Mesendoderm (in vitro differentiated cells): Measurements from ENCODE around the gene UNC5B.

ENCODE experiments used
- DNase-seq: peaks from one replicate; pipeline ENCODE4 v3.0.0; 2013
- H2AK5ac ChIP-seq: 2 replicates; pipeline ENCODE4 v1.6.1; 2013; ENCODE audit warnings: low read length, inconsistent platforms
- H2BK120ac ChIP-seq: 2 replicates; pipeline ENCODE4 v1.6.1; 2013; ENCODE audit warnings: low read depth, mild to moderate bottlenecking, low read length, moderate library complexity, mixed read lengths
- H2BK15ac ChIP-seq: replicated peaks from 2 replicates; pipeline ENCODE4 v1.6.1; 2013; ENCODE audit warnings: low read depth, mild to moderate bottlenecking, moderate library complexity
- H2BK5ac ChIP-seq: 2 replicates; pipeline ENCODE4 v1.6.1; 2013; ENCODE audit warnings: low read length, inconsistent platforms
- H3K18ac ChIP-seq: 2 replicates; pipeline ENCODE4 v1.6.1; 2013; ENCODE audit warnings: mild to moderate bottlenecking, low read length, mixed read lengths
- H3K23ac ChIP-seq: one replicate; pipeline ENCODE4 v1.6.1; 2013; ENCODE audit warnings: low read length
- H3K27ac ChIP-seq: 2 replicates; pipeline ENCODE4 v1.5.1; 2013; ENCODE audit warnings: low read depth, mild to moderate bottlenecking, inconsistent platforms, low read length, moderate library complexity
- H3K27me3 ChIP-seq: 2 replicates; pipeline ENCODE4 v1.6.1; 2013; ENCODE audit warnings: low read length, control low read depth, mild to moderate bottlenecking, inconsistent platforms; ENCODE audit not compliant: insufficient read depth, poor library complexity
- H3K36me3 ChIP-seq: 2 replicates; pipeline ENCODE4 v1.6.1; 2013; ENCODE audit warnings: low read length, inconsistent platforms; ENCODE audit not compliant: control insufficient read depth, insufficient read depth
- H3K4ac ChIP-seq: one replicate; pipeline ENCODE4 v1.6.1; 2013; ENCODE audit warnings: low read depth, mild to moderate bottlenecking, low read length, moderate library complexity
- H3K4me1 ChIP-seq: 2 replicates; pipeline ENCODE4 v1.6.1; 2013; ENCODE audit warnings: low read depth, low read length, inconsistent platforms; ENCODE audit not compliant: control insufficient read depth
- H3K4me2 ChIP-seq: 2 replicates; pipeline ENCODE4 v1.6.1; 2013; ENCODE audit warnings: low read length
- H3K4me3 ChIP-seq: 2 replicates; pipeline ENCODE4 v1.5.1; 2013; ENCODE audit warnings: mild to moderate bottlenecking, low read length
- H3K56ac ChIP-seq: one replicate; pipeline ENCODE4 v1.6.1; 2013; ENCODE audit warnings: low read length
- H3K79me1 ChIP-seq: 2 replicates; pipeline ENCODE4 v1.6.1; 2013; ENCODE audit warnings: low read length, inconsistent platforms
- H3K79me2 ChIP-seq: 2 replicates; pipeline ENCODE4 v1.6.1; 2013; ENCODE audit warnings: mild to moderate bottlenecking, low read length; ENCODE audit not compliant: control insufficient read depth, insufficient read depth
- H3K9ac ChIP-seq: 2 replicates; pipeline ENCODE4 v1.6.1; 2013; ENCODE audit warnings: low read length, inconsistent platforms
- H4K5ac ChIP-seq: one replicate; pipeline ENCODE4 v1.6.1; 2013; ENCODE audit warnings: low read length
- H4K8ac ChIP-seq: one replicate; pipeline ENCODE4 v1.6.1; 2013; ENCODE audit warnings: low read depth, mild to moderate bottlenecking, control low read depth, low read length, moderate library complexity
- WGBS: extraction: QIAGEN DNeasy Blood & Tissue Kit; methylation state at CpG from one replicate; pipeline ENCODE4 v1.1.7; 2013; ENCODE audit warnings: low lambda C conversion rate, missing lambda C conversion rate; ENCODE audit not compliant: insufficient coverage; ENCODE audit errors: extremely low coverage; 5-methylcytosine and 5-hydroxymethylcytosine counted together

UNC5B gene

DNA sequence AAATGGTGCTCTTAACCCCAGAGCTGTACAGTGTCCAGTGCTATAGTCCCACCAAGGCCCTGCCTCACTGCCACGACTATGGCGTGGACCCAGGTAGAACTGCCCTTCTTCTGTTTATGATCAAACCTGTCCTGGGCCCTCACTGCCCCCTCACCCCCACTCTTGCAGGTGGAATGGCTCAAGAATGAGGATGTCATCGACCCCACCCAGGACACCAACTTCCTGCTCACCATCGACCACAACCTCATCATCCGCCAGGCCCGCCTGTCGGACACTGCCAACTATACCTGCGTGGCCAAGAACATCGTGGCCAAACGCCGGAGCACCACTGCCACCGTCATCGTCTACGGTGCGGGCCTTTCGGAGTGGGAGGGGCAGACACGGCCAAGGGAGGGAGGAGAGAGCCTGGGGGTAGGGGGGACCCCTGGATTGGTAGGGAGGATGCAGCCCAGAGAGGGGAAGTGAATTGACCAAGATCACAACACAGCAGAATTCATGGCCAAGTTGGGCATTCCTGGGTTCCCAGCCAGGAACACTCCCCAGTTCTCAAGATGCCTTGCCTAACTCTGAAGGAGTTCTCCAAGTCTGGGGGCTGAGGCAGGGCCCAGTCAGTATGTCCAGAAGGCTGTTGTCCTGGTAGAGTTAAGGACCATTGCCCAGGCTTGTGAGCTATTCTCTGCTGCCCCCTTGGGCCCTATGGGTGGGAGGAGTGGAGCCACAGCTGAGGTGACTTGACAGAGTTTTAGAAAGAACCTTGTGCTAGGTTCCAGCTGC, 74.3 kb downstream of the UNC5B start:
- Histone ChIP-seq H2BK5ac (no peak overlapping the region), H3K79me1 (no peaks in the 10 kb centered on the region), H2AK5ac (no peak overlapping the region), H3K27me3 (no peaks in the 10 kb centered on the region), H2BK15ac (no peak overlapping the region), H4K8ac (no peak overlapping the region), H3K27ac (no peak overlapping the region), H3K18ac (no peak overlapping the region), H3K4me1 (no peaks in the 10 kb centered on the region), H3K56ac (no peak overlapping the region), H3K4ac (no peak overlapping the region), H3K23ac (no peak overlapping the region), H3K4me2 (no peak overlapping the region), H3K9ac (no peak overlapping the region), H3K79me2 (no peaks in the 10 kb centered on the region), H4K5ac (no peak overlapping the region), H3K4me3 (no peak overlapping the region), H2BK120ac (no peak overlapping the region), H3K36me3 (peaks cover 2% of the 10 kb centered on the region)
- no CpG with 5 or more reads among the region's 17 CpGs for WGBS
- DNase-seq: no peak

DNA sequence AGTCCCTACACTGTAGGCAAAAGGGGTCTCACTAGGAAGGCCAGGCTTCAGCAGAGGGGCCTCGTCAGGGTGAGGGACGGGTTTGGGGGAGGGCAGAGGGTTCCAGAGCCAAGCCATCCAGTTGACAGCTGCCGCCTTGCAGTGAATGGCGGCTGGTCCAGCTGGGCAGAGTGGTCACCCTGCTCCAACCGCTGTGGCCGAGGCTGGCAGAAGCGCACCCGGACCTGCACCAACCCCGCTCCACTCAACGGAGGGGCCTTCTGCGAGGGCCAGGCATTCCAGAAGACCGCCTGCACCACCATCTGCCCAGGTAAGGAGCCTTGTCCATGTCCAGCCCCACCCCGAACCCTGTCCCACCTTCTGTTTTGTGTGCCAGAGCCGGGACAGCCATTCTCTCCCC, 75.1 kb downstream of the UNC5B start:
- no peak overlapping the region for H4K8ac ChIP-seq
- no peak overlapping the region for H3K9ac ChIP-seq
- no peak overlapping the region for H3K27ac ChIP-seq
- H3K4ac ChIP-seq: no peak overlapping the region
- H3K36me3 ChIP-seq: peaks cover 2% of the 10 kb centered on the region
- no peak overlapping the region for H3K4me2 ChIP-seq
- no peak overlapping the region for H2BK15ac ChIP-seq
- H3K79me2 ChIP-seq: no peaks in the 10 kb centered on the region
- no peak overlapping the region for H3K23ac ChIP-seq
- no peak overlapping the region for H3K4me3 ChIP-seq
- WGBS: no CpG with 5 or more reads among the region's 14 CpGs
- no peaks in the 10 kb centered on the region for H3K27me3 ChIP-seq
- H2AK5ac ChIP-seq: no peak overlapping the region
- no peak overlapping the region for H3K18ac ChIP-seq
- no peak overlapping the region for H2BK5ac ChIP-seq
- H3K4me1 ChIP-seq: no peaks in the 10 kb centered on the region
- no peaks in the 10 kb centered on the region for H3K79me1 ChIP-seq
- DNase-seq: no peak
- H2BK120ac ChIP-seq: no peak overlapping the region
- H4K5ac ChIP-seq: no peak overlapping the region
- no peak overlapping the region for H3K56ac ChIP-seq

DNA sequence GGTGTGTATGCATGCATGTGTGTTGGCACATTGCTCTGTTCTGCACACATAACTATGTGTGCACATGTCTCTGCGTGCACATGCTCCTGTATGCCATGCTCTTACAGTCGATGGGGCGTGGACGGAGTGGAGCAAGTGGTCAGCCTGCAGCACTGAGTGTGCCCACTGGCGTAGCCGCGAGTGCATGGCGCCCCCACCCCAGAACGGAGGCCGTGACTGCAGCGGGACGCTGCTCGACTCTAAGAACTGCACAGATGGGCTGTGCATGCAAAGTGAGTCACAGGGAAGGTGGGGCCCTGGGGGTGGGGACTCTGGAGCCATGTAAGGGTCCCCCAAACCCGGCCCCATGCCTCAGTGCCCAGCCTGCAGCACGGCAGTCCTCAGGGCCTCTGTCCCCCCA, 76.1 kb downstream of the UNC5B start:
- Histone ChIP-seq H3K4ac (no peak overlapping the region), H3K4me2 (no peak overlapping the region), H2BK120ac (no peak overlapping the region), H2AK5ac (no peak overlapping the region), H3K27me3 (no peaks in the 10 kb centered on the region), H3K79me1 (no peaks in the 10 kb centered on the region), H3K27ac (no peak overlapping the region), H3K36me3 (peaks cover 2% of the 10 kb centered on the region), H3K79me2 (no peaks in the 10 kb centered on the region), H2BK5ac (no peak overlapping the region), H3K4me3 (no peak overlapping the region), H3K23ac (no peak overlapping the region), H3K56ac (no peak overlapping the region), H3K4me1 (no peaks in the 10 kb centered on the region), H4K5ac (no peak overlapping the region), H3K9ac (no peak overlapping the region), H4K8ac (no peak overlapping the region), H2BK15ac (no peak overlapping the region), H3K18ac (no peak overlapping the region)
- WGBS: no CpG with 5 or more reads among the region's 15 CpGs
- no peak for DNase-seq

DNA sequence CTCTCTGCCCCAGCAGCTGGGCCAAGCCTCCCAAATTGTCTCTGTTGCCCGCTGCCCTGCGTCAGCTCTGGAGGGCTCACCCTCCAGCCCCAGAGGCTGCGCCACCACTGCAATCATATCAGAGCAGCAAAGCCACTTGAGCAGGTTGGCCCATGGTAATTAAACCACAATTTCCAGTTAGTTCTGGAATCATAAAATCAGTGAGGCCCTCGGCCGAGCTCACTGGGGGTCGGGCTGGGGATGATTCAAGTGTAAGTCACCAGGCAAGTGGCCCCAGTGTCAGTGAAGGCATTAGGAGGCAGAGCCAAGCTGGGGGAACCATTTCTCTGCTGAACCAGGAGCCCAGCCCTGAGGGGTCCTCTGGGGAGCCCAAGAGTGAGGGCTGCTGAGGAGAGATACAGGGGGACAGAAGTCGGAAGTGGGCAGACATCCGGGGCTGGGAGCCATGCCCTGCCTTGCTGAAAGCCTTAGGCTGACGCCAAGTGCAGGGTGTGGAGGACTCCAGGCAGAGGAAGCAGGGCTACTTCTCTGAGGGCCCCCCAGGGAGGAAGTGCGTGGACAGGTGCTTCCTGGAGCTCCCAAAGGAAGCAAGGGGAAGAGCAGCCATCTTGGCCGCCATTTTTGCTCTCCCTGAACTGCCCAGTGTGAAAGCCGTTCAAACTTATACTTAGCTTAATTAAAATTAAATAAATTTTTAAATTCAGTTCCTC, 77.2 kb downstream of the UNC5B start:
- Histone ChIP-seq H3K56ac (no peak overlapping the region), H3K79me2 (no peaks in the 10 kb centered on the region), H3K27ac (no peak overlapping the region), H3K4me3 (no peak overlapping the region), H3K18ac (no peak overlapping the region), H2BK15ac (no peak overlapping the region), H3K27me3 (no peaks in the 10 kb centered on the region), H3K36me3 (peaks cover 2% of the 10 kb centered on the region), H3K4me1 (no peaks in the 10 kb centered on the region), H3K23ac (no peak overlapping the region), H3K79me1 (no peaks in the 10 kb centered on the region), H2BK120ac (no peak overlapping the region), H4K8ac (no peak overlapping the region), H2AK5ac (no peak overlapping the region), H3K9ac (no peak overlapping the region), H2BK5ac (no peak overlapping the region), H3K4me2 (no peak overlapping the region), H3K4ac (no peak overlapping the region), H4K5ac (no peak overlapping the region)
- DNase-seq: no peak
- no CpG with 5 or more reads among the region's 12 CpGs for WGBS

DNA sequence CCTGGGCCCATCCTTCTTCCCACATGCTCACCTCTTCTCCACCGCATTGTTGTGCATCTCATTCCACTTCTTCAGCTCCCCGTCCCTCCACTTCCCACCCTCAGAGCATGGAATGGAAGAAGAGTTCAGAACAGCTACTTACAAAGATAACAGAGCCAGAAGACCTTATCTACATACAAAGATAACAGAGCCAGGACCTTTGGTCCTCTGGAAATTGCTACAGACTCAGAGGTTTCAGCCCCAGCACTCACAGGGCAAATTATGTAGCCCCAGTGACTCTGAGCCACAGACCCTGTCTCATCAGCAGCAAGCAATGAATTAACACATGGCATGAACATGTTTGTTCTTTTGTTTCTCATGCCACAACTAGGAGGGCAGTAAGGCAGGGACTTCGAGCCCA, 78.0 kb downstream of the UNC5B start:
- H3K79me2 ChIP-seq: no peaks in the 10 kb centered on the region
- H3K36me3 ChIP-seq: peaks cover 2% of the 10 kb centered on the region
- no peaks in the 10 kb centered on the region for H3K27me3 ChIP-seq
- H3K4me1 ChIP-seq: no peaks in the 10 kb centered on the region
- peak overlapping the region; percentile 1 for H3K56ac ChIP-seq
- H3K9ac ChIP-seq: no peak overlapping the region
- no peak overlapping the region for H3K27ac ChIP-seq
- H3K23ac ChIP-seq: no peak overlapping the region
- H2BK5ac ChIP-seq: no peak overlapping the region
- H2BK15ac ChIP-seq: no peak overlapping the region
- H3K18ac ChIP-seq: no peak overlapping the region
- H4K5ac ChIP-seq: no peak overlapping the region
- no CpG with 5 or more reads among the region's 3 CpGs for WGBS
- no peak overlapping the region for H2AK5ac ChIP-seq
- no peak for DNase-seq
- no peaks in the 10 kb centered on the region for H3K79me1 ChIP-seq
- H3K4me2 ChIP-seq: no peak overlapping the region
- H3K4me3 ChIP-seq: no peak overlapping the region
- H3K4ac ChIP-seq: no peak overlapping the region
- no peak overlapping the region for H2BK120ac ChIP-seq
- no peak overlapping the region for H4K8ac ChIP-seq
